ENCODE results near the gene NT5C3B.
"Not testable (repeated sequence)": the region's sequence is repeated elsewhere in the genome, so short reads cannot be mapped to it uniquely, and the experiment has no call there.

The NT5C3B gene

GRCh38 chr17:41835800-41836549 is at the start of gene NT5C3B:
NT5C3B (minus strand) TSS chr17:41836232; CDS start chr17:41836193, 39 bp downstream.
- DNase-seq = peak; percentile 30 to 38

DNA sequence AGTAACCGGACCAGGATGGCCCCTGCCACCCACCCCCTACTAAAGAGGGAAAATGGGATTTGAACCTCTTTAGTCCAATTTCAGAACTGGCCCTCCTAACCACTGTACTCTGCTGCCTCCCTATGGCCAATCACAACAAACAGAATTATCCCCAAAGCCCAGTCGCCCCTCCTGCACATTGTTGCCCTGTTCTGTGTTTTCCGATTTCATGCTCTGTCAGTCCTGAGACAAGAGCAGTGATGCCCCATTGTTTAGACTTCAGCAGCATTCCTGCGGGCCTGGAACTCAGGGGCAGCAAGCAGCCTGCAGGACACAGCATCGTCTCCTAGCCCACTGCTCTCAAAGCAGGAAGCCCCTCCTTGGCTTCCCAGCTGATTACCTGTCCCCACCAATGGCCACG is 49.7 kb upstream of the NT5C3B start:
- peak in 1 of 2 experiments; percentile 30 for DNase-seq

DNA sequence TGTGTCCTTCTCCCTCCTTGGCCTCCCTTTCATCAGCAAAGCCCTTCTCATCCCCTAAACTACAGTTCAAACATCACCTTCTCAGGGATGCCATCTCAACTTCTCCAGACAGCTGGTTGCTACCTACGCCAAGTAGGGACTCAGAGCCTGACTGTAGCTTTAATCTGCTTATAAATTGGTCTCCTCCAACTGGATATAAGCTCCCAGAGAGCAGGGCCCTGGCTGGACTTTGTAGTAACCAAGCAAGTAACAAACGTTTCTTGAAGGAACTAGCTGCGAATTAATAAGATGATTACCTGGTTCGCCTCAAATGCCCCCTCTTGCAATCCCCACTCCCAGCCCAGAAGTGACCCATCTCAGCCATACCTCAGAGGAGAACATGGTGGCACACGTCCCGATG is 46.7 kb upstream of the NT5C3B start:
- DNase-seq = no peak

- no peak for DNase-seq
Observed at GRCh38 chr17:41880130-41880529, 44.1 kb upstream of the NT5C3B start.

- DNase-seq = not testable (repeated sequence)
Observed at GRCh38 chr17:41874293-41874670, 38.2 kb upstream of the NT5C3B start.

DNA sequence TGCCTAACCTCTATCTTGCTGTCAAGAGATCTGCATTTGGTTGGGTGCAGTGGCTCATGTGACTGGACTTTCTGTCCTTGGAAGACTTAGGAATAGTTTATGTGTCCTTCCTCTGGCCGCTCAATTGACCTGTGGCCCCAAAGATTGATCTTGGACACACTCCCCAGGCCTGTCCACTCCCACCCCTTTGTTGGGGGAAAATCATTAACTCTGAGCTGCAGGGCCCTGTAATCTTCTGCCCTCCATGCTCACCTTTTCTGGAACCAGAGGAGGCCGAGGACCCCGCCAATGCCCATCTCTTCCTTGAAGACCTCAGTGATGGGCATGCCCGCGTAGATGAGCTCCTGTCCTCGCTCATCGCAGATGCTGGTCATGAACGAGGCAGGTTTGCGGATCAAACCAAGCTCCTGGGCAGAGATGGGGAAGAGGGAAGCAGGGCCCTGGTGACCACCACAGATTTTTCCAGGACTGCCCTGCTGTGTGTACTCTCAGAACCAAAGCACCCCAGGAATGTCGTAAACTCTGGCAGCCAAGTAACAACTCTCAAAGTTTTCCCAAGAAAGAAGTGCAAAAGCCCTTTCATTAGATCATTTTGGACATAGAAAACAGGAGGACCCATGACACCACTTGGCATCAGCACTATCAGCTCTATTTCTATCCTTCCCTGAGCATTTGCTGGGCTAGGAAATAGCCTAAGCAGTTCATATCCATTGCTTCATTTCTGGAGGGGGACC is 37.7 kb upstream of the NT5C3B start:
- DNase-seq = no peak

DNA sequence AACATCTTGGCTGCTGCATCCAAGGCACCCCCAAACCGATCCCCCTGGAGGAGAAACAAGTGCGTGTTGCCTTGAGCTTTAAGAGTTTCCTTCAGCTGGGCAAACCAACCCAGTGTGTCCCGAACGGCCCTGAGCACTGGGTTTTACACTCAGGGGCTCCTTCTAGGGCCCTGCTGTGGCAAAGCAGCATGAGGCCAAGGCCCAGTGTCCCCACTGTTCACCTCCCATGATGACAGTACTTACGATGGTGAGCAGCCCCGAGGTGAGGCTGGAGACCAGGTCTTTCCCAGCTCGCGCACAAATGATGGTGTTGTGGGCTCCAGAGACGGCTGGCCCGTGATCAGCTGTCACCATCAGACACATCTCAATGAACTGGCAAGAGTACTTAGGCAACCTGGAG is 35.8 kb upstream of the NT5C3B start:
- DNase-seq = no peak

DNA sequence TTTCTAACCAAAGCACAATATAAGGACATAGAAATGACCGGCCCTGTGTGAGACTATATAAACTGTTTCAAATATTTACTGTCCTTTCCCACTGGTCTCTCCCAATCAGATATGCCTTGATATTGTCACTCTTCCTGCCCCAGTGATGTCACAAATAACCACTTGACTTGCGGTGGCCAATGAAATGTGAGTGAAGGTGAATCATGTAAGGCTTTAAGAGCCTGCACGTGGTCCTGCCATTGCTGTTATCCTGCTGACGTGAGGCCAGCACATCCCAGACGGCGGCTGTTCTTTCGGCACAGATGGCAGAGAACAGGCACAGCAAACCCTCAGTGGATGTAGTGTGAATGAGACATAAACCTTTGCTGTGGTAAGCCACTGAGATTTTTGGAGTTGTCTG is 34.6 kb upstream of the NT5C3B start:
- no peak for DNase-seq

GRCh38 chr17:41870097-41870496 is 34.1 kb upstream of the NT5C3B start:
- no peak for DNase-seq

DNA sequence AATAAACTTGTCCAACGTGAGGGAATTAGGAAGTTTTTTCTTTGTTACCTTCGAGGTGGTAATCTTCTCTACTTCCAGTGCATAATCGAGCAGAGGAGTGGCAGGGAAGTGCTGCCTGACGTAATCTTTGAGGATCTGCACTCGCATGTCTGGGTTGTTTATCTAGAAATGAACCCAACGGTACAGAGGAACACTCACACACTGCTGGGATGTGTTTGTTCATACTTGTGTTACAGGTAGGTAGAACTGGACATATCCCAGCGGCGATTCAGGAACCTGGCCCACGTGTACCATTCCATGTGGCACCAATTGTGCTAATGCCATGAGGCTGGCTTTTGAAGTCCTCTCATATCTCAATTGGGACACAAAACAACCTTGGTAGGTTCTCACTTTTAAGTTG is 33.4 kb upstream of the NT5C3B start:
- no peak for DNase-seq

GRCh38 chr17:41868568-41868967 is 32.5 kb upstream of the NT5C3B start:
- no peak for DNase-seq

DNA sequence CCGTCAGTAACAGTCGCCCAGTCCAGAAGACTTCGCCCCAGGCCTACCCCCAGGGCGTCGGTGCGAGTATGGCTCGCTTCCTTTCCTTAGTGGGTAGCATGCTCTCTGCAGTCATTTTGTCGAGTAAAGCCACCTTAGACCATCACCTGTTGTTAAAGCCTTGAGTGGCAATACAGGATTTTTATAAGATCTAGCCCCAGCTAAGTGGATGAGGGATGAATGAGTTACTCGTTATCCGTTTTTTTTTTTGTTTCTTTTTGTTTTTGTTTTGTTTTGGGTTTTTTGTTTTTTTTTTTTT is 29.5 kb upstream of the NT5C3B start:
- no peak for DNase-seq

- DNase-seq = peak; percentile 90 to 96
Observed at GRCh38 chr17:41864836-41865595, 29.0 kb upstream of the NT5C3B start, which contains the start of gene KLHL11. KLHL11 (minus strand) TSS chr17:41865423; CDS start chr17:41865370, 53 bp downstream.

- no peak for DNase-seq
Observed at GRCh38 chr17:41864498-41864835, 28.4 kb upstream of the NT5C3B start.

GRCh38 chr17:41863074-41863848 is 27.2 kb upstream of the NT5C3B start:
- no peak for DNase-seq

GRCh38 chr17:41860254-41860931 is 24.4 kb upstream of the NT5C3B start:
- no peak for DNase-seq

- DNase-seq = not testable (repeated sequence)
Observed at GRCh38 chr17:41851382-41851781, 15.3 kb upstream of the NT5C3B start.

GRCh38 chr17:41849251-41849990 is 13.4 kb upstream of the NT5C3B start:
- DNase-seq = no peak

GRCh38 chr17:41848788-41849187 is 12.8 kb upstream of the NT5C3B start:
- no peak for DNase-seq

- no peak for DNase-seq
Observed at GRCh38 chr17:41844971-41845370, 8.9 kb upstream of the NT5C3B start.

GRCh38 chr17:41840781-41841180 is 4.7 kb upstream of the NT5C3B start:
- not testable (repeated sequence) for DNase-seq

GRCh38 chr17:41839448-41839847 is 3.4 kb upstream of the NT5C3B start:
- not testable (repeated sequence) for DNase-seq
